ENCODE measurements around the gene SF3B2. TPM values are rescaled to one million over a fixed set of nuclear protein-coding genes. Genes with fewer than 3 reads are reported as not detected.

SF3B2 gene
- total RNA-seq, 1 donor, result 158 TPM

GRCh38 chr11:66068923-66069714 is 17.0 kb downstream of the SF3B2 start:
- TF ChIP-seq CTCF (IDR thresholded peaks at IDR 0.05; ENCODE audit: insufficient read depth, low read length), result no peak
- DNase-seq (ENCODE audit: low read depth), result peak; percentile 70
- peak overlapping the region; percentile 56 for H3K4me3 ChIP-seq (ENCODE audit: low read depth, low read length)

- peak within 1 kb of the TSS; percentile 75 for H3K4me3 ChIP-seq (ENCODE audit: low read depth, low read length)
- no peak for TF ChIP-seq CTCF (IDR thresholded peaks at IDR 0.05; ENCODE audit: insufficient read depth, low read length)
- peak; percentile 83 for DNase-seq (ENCODE audit: low read depth)
These were observed 17.8 kb downstream of the SF3B2 start, which contains the start of gene PACS1 for GRCh38 chr11:66069715-66070603. Gene PACS1 (plus strand): TSS chr11:66070272. CDS start chr11:66070487, 215 bp downstream.

- H3K4me3 ChIP-seq (ENCODE audit: low read depth, low read length), result peak overlapping the region; percentile 75
- TF ChIP-seq CTCF (IDR thresholded peaks at IDR 0.05; ENCODE audit: insufficient read depth, low read length), result no peak
- peak; percentile 53 for DNase-seq (ENCODE audit: low read depth)
These were observed 18.6 kb downstream of the SF3B2 start for GRCh38 chr11:66070604-66071380.

GRCh38 chr11:66071381-66071801 is 19.2 kb downstream of the SF3B2 start:
- peak overlapping the region; percentile 75 for H3K4me3 ChIP-seq (ENCODE audit: low read depth, low read length)
- no peak for DNase-seq (ENCODE audit: low read depth)
- no peak for TF ChIP-seq CTCF (IDR thresholded peaks at IDR 0.05; ENCODE audit: insufficient read depth, low read length)

- no peak for TF ChIP-seq CTCF (IDR thresholded peaks at IDR 0.05; ENCODE audit: insufficient read depth, low read length)
- DNase-seq (ENCODE audit: low read depth), result no peak
- peak overlapping the region; percentile 75 for H3K4me3 ChIP-seq (ENCODE audit: low read depth, low read length)
These were observed 19.9 kb downstream of the SF3B2 start for GRCh38 chr11:66072081-66072480.

- no peak for TF ChIP-seq CTCF (IDR thresholded peaks at IDR 0.05; ENCODE audit: insufficient read depth, low read length)
- no peak overlapping the region for H3K4me3 ChIP-seq (ENCODE audit: low read depth, low read length)
- DNase-seq (ENCODE audit: low read depth), result no peak
These were observed 20.4 kb downstream of the SF3B2 start for GRCh38 chr11:66072518-66072917.
